ENCODE results near the gene IGDCC3.

GRCh38 chr15:65394936-65395335 is 17.1 kb upstream of the IGDCC3 start:
- TF ChIP-seq EZH2phosphoT487 (IDR thresholded peaks at IDR 0.05; ENCODE audit: insufficient read depth, low read depth) (no peak), EZH2 (IDR thresholded peaks at IDR 0.05; ENCODE audit: insufficient read depth, poor library complexity, severe bottlenecking) (no peak)
